GM06990 (cell line): ENCODE data around the gene FUT1.

Source experiments
- DNase-seq: peaks from one replicate; pipeline ENCODE4 v3.0.0-alpha.2; 2011; ENCODE audit not compliant: insufficient read length; ENCODE audit errors: extremely low read depth
- H3K27me3 ChIP-seq: replicated peaks from 2 replicates; pipeline ENCODE4 v1.6.0; 2011; ENCODE audit warnings: low read length; ENCODE audit not compliant: control insufficient read depth, insufficient read depth
- H3K36me3 ChIP-seq: 2 replicates; pipeline ENCODE4 v1.5.1; 2011; ENCODE audit warnings: low read length; ENCODE audit not compliant: control insufficient read depth, insufficient read depth
- H3K4me3 ChIP-seq: replicated peaks from 2 replicates; pipeline ENCODE4 v1.5.1; 2011; ENCODE audit warnings: low read depth, mild to moderate bottlenecking, control low read depth, low read length
- CTCF ChIP-seq: IDR thresholded peaks from 2 replicates; pipeline ENCODE4 v1.5.1; 2011; ENCODE audit warnings: low read length, control low read depth, mild to moderate bottlenecking, inconsistent platforms; ENCODE audit not compliant: insufficient read depth, poor library complexity, severe bottlenecking

FUT1 gene

DNA sequence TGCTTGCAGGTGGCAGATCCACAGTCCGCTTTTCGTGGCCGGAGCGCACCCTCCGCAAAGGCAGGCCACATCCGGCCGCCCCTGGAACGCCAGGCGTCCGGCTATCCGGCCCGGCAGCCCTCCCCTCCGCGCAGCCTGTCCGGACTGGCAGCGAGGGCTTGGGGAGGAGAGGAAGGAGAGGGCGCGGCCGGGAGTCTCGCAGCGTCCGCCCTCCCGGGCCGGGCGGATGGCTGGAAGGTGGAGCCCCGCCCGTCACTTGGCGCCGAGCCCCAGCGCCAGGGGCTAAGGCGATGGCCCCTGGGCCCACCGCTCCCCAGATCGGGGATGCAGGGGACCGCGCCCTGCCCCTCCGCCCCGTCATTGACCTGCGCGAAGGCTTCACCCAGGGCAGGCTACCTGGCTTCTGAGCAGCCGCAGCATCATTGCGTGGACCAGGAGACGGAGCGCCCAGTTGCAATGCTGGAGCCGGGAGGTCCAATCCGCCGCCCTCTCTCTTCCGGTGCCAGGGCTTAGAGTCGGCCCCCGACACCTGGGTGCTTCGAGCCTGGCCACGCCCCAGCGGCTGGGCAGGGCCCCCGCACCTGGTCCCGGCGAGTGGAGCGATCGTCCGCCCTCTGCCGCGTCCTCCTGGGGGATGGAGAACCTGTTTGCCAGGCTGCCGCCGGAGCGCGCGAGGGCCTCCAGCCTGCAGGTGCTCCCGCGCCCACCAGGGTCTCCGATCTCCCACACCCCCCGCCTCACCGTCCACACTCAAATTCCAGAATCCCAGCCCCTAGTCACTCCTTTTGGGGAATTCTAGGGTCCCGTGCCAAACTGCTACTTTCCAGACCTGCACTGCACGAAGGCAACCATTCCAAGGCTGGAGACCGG lies at the start of gene FUT1:
FUT1 (minus strand) TSS at position 146 of the 870 bp plus-strand sequence. CDS start 1,360 bp downstream, outside the sequence.
- DNase-seq, result peak; percentile 35
- Histone ChIP-seq H3K27me3 (no peaks in the 10 kb centered on the region; the same call in 1 of the 2 replicates), H3K36me3 (no peaks in the 10 kb centered on the region), H3K4me3 (peak within 1 kb of the TSS; percentile 43)
- no peak for TF ChIP-seq CTCF

GRCh38 chr19:48799358-48800300 lies 47.2 kb upstream of the FUT1 start:
- H3K36me3 ChIP-seq, result no peaks in the 10 kb centered on the region; the same call in 1 of the 2 replicates
- H3K27me3 ChIP-seq, result no peaks in the 10 kb centered on the region
- TF ChIP-seq CTCF, result no peak
- H3K4me3 ChIP-seq, result no peak overlapping the region
- no peak for DNase-seq

DNA sequence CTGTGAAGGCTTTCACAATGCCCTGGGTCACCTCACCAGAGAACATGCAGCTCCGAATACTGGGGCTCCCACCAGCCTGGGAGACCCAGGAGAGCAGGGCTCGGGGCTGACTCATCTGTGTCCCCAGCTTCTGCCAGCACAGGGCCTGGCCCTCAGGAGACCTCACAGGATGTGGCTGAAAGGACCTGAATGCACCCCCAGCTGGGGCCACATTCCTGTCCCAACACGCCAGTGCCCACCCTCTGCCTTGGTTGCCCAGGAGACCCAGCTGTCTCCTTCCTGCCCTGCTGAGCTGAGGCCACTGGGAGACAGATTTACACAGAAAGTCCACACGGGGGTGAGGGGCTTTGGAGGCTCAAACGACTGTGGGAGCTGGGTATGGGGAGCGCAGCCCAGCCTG lies 46.5 kb upstream of the FUT1 start:
- no peak for DNase-seq

DNA sequence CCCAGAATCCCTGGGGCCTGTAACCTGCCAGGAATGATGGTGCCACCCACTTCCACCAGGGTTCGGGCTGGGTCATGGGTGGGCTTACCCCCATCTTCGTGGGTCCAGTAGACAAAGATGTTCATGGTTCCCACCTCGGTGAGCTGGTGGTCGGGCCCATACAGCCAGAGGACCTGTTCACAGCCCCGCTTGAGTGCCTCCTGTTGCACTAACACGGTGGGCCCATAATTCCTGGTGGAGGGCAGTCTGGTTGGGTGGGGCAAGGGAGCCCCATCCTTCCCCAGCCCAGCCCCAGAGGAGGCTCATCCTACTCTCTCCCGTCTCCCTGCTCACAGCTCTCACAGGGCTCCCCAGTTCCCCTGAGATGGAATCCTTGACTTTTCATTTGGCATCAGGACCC lies 44.7 kb upstream of the FUT1 start:
- Histone ChIP-seq H3K4me3 (no peak overlapping the region), H3K27me3 (no peaks in the 10 kb centered on the region), H3K36me3 (no peaks in the 10 kb centered on the region; the same call in 1 of the 2 replicates)
- DNase-seq, result no peak
- TF ChIP-seq CTCF, result no peak

More for the DNA sequence above, 46.5 kb upstream of the FUT1 start:
- H3K27me3 ChIP-seq, result no peaks in the 10 kb centered on the region
- H3K4me3 ChIP-seq, result no peak overlapping the region
- H3K36me3 ChIP-seq, result no peaks in the 10 kb centered on the region; the same call in 1 of the 2 replicates
- TF ChIP-seq CTCF, result no peak

- Histone ChIP-seq H3K27me3 (no peaks in the 10 kb centered on the region), H3K36me3 (no peaks in the 10 kb centered on the region; the same call in 1 of the 2 replicates), H3K4me3 (no peak overlapping the region)
- no peak for DNase-seq
- no peak for TF ChIP-seq CTCF
These were observed 44.0 kb upstream of the FUT1 start for GRCh38 chr19:48796298-48797083.
